ACC112 (cell line): ENCODE results near the gene SUPT6H.

ENCODE experiments used
- H2AFZ ChIP-seq: fragments of 200-600 bp; sonication (generic); one replicate; pipeline ENCODE4 v1.6.0; 2017; ENCODE audit warnings: antibody characterized with exemption, low read length; ENCODE audit not compliant: unreplicated experiment
- H3K27ac ChIP-seq: fragments of 200-600 bp; sonication (generic); 2 replicates; pipeline ENCODE4 v1.5.1; 2014; ENCODE audit warnings: low read depth, mild to moderate bottlenecking, antibody characterized with exemption, low read length, moderate library complexity
- H3K27me3 ChIP-seq: fragments of 200-600 bp; sonication (generic); 2 replicates; pipeline ENCODE4 v1.6.1; 2014; ENCODE audit warnings: mild to moderate bottlenecking, antibody characterized with exemption, low read length, moderate library complexity, mixed read lengths; ENCODE audit not compliant: insufficient read depth
- H3K36me3 ChIP-seq: fragments of 200-600 bp; sonication (generic); 2 replicates; pipeline ENCODE4 v1.6.1; 2016; ENCODE audit warnings: mild to moderate bottlenecking, antibody characterized with exemption, low read length, moderate library complexity, mixed read lengths; ENCODE audit not compliant: insufficient read depth
- H3K4me1 ChIP-seq: fragments of 200-600 bp; sonication (generic); one replicate; pipeline ENCODE4 v1.6.1; 2016; ENCODE audit warnings: low read length, mixed read lengths; ENCODE audit not compliant: insufficient read depth, unreplicated experiment, control insufficient read depth
- H3K4me3 ChIP-seq: fragments of 200-600 bp; sonication (generic); 2 replicates; pipeline ENCODE4 v1.5.1; 2014; ENCODE audit warnings: mild to moderate bottlenecking, low read depth, low read length
- H3K79me2 ChIP-seq: fragments of 200-600 bp; sonication (generic); one replicate; pipeline ENCODE4 v1.6.0; 2016; ENCODE audit warnings: low read length; ENCODE audit not compliant: control insufficient read depth, unreplicated experiment, insufficient read depth

The SUPT6H gene

GRCh38 chr17:28711723-28712031 is 49.7 kb downstream of the SUPT6H start, which contains the start of gene PROCA1:
TSS of gene PROCA1 (minus strand) at chr17:28711888. CDS start at chr17:28711660, 228 bp downstream.
- Histone ChIP-seq H3K27me3 (no peaks in the 10 kb centered on the region), H3K36me3 (peaks cover 19% of the 10 kb centered on the region), H3K79me2 (peaks cover 24% of the 10 kb centered on the region), H3K4me3 (peak within 1 kb of the TSS; percentile 85), H3K4me1 (peaks cover 24% of the 10 kb centered on the region), H3K27ac (peak within 1 kb of the TSS; percentile 92), H2AFZ (peak within 1 kb of the TSS; percentile 37)

- H3K4me3 ChIP-seq, result peak overlapping the region; percentile 85
- H3K79me2 ChIP-seq, result peaks cover 28% of the 10 kb centered on the region
- peaks cover 19% of the 10 kb centered on the region for H3K36me3 ChIP-seq
- peak overlapping the region; percentile 92 for H3K27ac ChIP-seq
- H2AFZ ChIP-seq, result peak overlapping the region; percentile 37
- H3K4me1 ChIP-seq, result peaks cover 24% of the 10 kb centered on the region
- H3K27me3 ChIP-seq, result no peaks in the 10 kb centered on the region
Measured at GRCh38 chr17:28712032-28712704, 50.2 kb downstream of the SUPT6H start.

GRCh38 chr17:28712705-28713415 is 50.9 kb downstream of the SUPT6H start:
- H3K4me3 ChIP-seq, result 0 out of 2 replicates have a peak overlapping the region, but pooled peaks have one; percentile 85
- H3K36me3 ChIP-seq, result peaks cover 19% of the 10 kb centered on the region
- peaks cover 32% of the 10 kb centered on the region for H3K79me2 ChIP-seq
- H3K4me1 ChIP-seq, result peaks cover 24% of the 10 kb centered on the region
- no peak overlapping the region for H3K27ac ChIP-seq
- H2AFZ ChIP-seq, result no peak overlapping the region
- no peaks in the 10 kb centered on the region for H3K27me3 ChIP-seq

GRCh38 chr17:28714281-28714680 is 52.3 kb downstream of the SUPT6H start:
- Histone ChIP-seq H3K79me2 (peaks cover 32% of the 10 kb centered on the region), H3K4me3 (no peak overlapping the region), H3K27ac (no peak overlapping the region), H3K36me3 (peaks cover 19% of the 10 kb centered on the region), H2AFZ (no peak overlapping the region), H3K27me3 (no peaks in the 10 kb centered on the region), H3K4me1 (peaks cover 31% of the 10 kb centered on the region)

GRCh38 chr17:28715217-28715616 is 53.2 kb downstream of the SUPT6H start:
- no peak overlapping the region for H3K27ac ChIP-seq

GRCh38 chr17:28716740-28717577 is 55.0 kb downstream of the SUPT6H start:
- H2AFZ ChIP-seq, result peak overlapping the region; percentile 77
- no peaks in the 10 kb centered on the region for H3K27me3 ChIP-seq
- H3K27ac ChIP-seq, result peak overlapping the region; percentile 75
- H3K4me1 ChIP-seq, result peaks cover 25% of the 10 kb centered on the region
- H3K79me2 ChIP-seq, result peaks cover 48% of the 10 kb centered on the region
- peak overlapping the region; percentile 95 for H3K4me3 ChIP-seq
- H3K36me3 ChIP-seq, result peaks cover 31% of the 10 kb centered on the region

More at GRCh38 chr17:28715217-28715616, 53.2 kb downstream of the SUPT6H start:
- H3K4me1 ChIP-seq, result peaks cover 25% of the 10 kb centered on the region
- no peak overlapping the region for H2AFZ ChIP-seq
- H3K27me3 ChIP-seq, result no peaks in the 10 kb centered on the region
- H3K4me3 ChIP-seq, result peak overlapping the region; percentile 95
- H3K36me3 ChIP-seq, result peaks cover 19% of the 10 kb centered on the region
- peaks cover 31% of the 10 kb centered on the region for H3K79me2 ChIP-seq

- Histone ChIP-seq H3K27me3 (no peaks in the 10 kb centered on the region), H3K79me2 (peaks cover 55% of the 10 kb centered on the region), H3K4me3 (peak within 1 kb of the TSS; percentile 95), H3K27ac (peak within 1 kb of the TSS; percentile 75), H3K4me1 (peaks cover 19% of the 10 kb centered on the region), H2AFZ (peak within 1 kb of the TSS; percentile 77), H3K36me3 (peaks cover 37% of the 10 kb centered on the region)
Measured at GRCh38 chr17:28717578-28718332, 55.8 kb downstream of the SUPT6H start, which contains the start of gene RAB34. TSS of gene RAB34 (minus strand) at chr17:28717868. CDS start at chr17:28717266, 602 bp downstream.

- no peaks in the 10 kb centered on the region for H3K27me3 ChIP-seq
- peak overlapping the region; percentile 95 for H3K4me3 ChIP-seq
- H3K36me3 ChIP-seq, result peaks cover 40% of the 10 kb centered on the region
- peak overlapping the region; percentile 75 for H3K27ac ChIP-seq
- H2AFZ ChIP-seq, result no peak overlapping the region
- peaks cover 62% of the 10 kb centered on the region for H3K79me2 ChIP-seq
- H3K4me1 ChIP-seq, result peaks cover 25% of the 10 kb centered on the region
Measured at GRCh38 chr17:28718333-28719020, 56.5 kb downstream of the SUPT6H start.

- Histone ChIP-seq H2AFZ (no peak overlapping the region), H3K79me2 (peaks cover 63% of the 10 kb centered on the region), H3K27me3 (no peaks in the 10 kb centered on the region)
Measured at GRCh38 chr17:28719021-28719433, 57.0 kb downstream of the SUPT6H start.

More at GRCh38 chr17:28719021-28719433, 57.0 kb downstream of the SUPT6H start:
- Histone ChIP-seq H3K27ac (peak overlapping the region; percentile 75), H3K36me3 (peaks cover 39% of the 10 kb centered on the region), H3K4me3 (peak overlapping the region; percentile 95), H3K4me1 (peaks cover 28% of the 10 kb centered on the region)
